Muscle layer of colon (tissue), 2 donors: Measurements from ENCODE around the gene COMP.
"Not testable (repeated sequence)": the region's sequence is repeated elsewhere in the genome, so short reads cannot be mapped to it uniquely, and the experiment has no call there.

ENCODE experiments used
- H3K27ac ChIP-seq: one replicate; pipeline ENCODE4 v1.7.0; 2013; ENCODE audit warnings: low read depth, mild to moderate bottlenecking, low read length, moderate library complexity
- H3K27me3 ChIP-seq, 2 donors: one replicate each; pipeline ENCODE4 v1.7.0; 2013; ENCODE audit warnings: low read length in 2 of 2, mild to moderate bottlenecking in 2 of 2; ENCODE audit not compliant: insufficient read depth in 2 of 2, control insufficient read depth in 1 of 2
- H3K36me3 ChIP-seq: one replicate; pipeline ENCODE4 v1.7.0; 2013; ENCODE audit warnings: mild to moderate bottlenecking, low read length; ENCODE audit not compliant: insufficient read depth
- H3K4me1 ChIP-seq: one replicate; pipeline ENCODE4 v1.7.0; 2013; ENCODE audit warnings: mild to moderate bottlenecking, low read length; ENCODE audit not compliant: insufficient read depth
- H3K4me3 ChIP-seq, 2 donors: one replicate each; pipeline ENCODE4 v1.7.0; 2013; ENCODE audit warnings: low read length in 2 of 2, low read depth in 1 of 2, mild to moderate bottlenecking in 1 of 2, moderate library complexity in 1 of 2
- H3K9ac ChIP-seq: one replicate; pipeline ENCODE4 v1.7.0; 2013; ENCODE audit warnings: low read length
- H3K9me3 ChIP-seq: one replicate; pipeline ENCODE4 v1.7.0; 2013; ENCODE audit warnings: mild to moderate bottlenecking, low read length
- donor health status: abdominal sarcoma.
- donor health status: Adenocarcinoma of cecum.

COMP gene

GRCh38 chr19:18828786-18829185, 37.7 kb upstream of the COMP start:
- Histone ChIP-seq H3K9me3 (no peaks in the 10 kb centered on the region), H3K4me1 (peaks cover 4% of the 10 kb centered on the region), H3K27ac (no peak overlapping the region), H3K36me3 (no peaks in the 10 kb centered on the region), H3K27me3 (no peaks in the 10 kb centered on the region), H3K4me3 (no peak overlapping the region), H3K9ac (no peak overlapping the region)

- Histone ChIP-seq H3K4me1 (no peaks in the 10 kb centered on the region), H3K27ac (no peak overlapping the region), H3K4me3 (no peak overlapping the region), H3K9ac (no peak overlapping the region), H3K9me3 (no peaks in the 10 kb centered on the region), H3K36me3 (no peaks in the 10 kb centered on the region), H3K27me3 (no peaks in the 10 kb centered on the region)
These were observed 26.5 kb upstream of the COMP start for GRCh38 chr19:18817574-18817973.

GRCh38 chr19:18816645-18817044, 25.5 kb upstream of the COMP start:
- H3K4me1 ChIP-seq, H3K9ac ChIP-seq, H3K27ac ChIP-seq, H3K4me3 ChIP-seq, H3K27me3 ChIP-seq, H3K9me3 ChIP-seq, H3K36me3 ChIP-seq: not testable (repeated sequence)

GRCh38 chr19:18815673-18816072, 24.6 kb upstream of the COMP start:
- Histone ChIP-seq H3K27me3 (no peaks in the 10 kb centered on the region), H3K4me1 (no peaks in the 10 kb centered on the region), H3K36me3 (no peaks in the 10 kb centered on the region), H3K9ac (no peak overlapping the region), H3K27ac (no peak overlapping the region), H3K4me3 (no peak overlapping the region), H3K9me3 (no peaks in the 10 kb centered on the region)

GRCh38 chr19:18814063-18814462, 23.0 kb upstream of the COMP start:
- no peak overlapping the region for H3K9ac ChIP-seq
- H3K4me3 ChIP-seq = no peak overlapping the region
- no peak overlapping the region for H3K27ac ChIP-seq
- no peaks in the 10 kb centered on the region for H3K4me1 ChIP-seq
- H3K36me3 ChIP-seq = no peaks in the 10 kb centered on the region
- no peaks in the 10 kb centered on the region for H3K9me3 ChIP-seq
- H3K27me3 ChIP-seq = no peaks in the 10 kb centered on the region

- not testable (repeated sequence) for H3K36me3 ChIP-seq, H3K9ac ChIP-seq, H3K27me3 ChIP-seq, H3K27ac ChIP-seq, H3K9me3 ChIP-seq, H3K4me3 ChIP-seq, H3K4me1 ChIP-seq
These were observed 20.5 kb upstream of the COMP start for GRCh38 chr19:18811638-18812037.

GRCh38 chr19:18809149-18809868, 18.2 kb upstream of the COMP start:
- Histone ChIP-seq H3K27ac (no peak overlapping the region), H3K9ac (no peak overlapping the region)

GRCh38 chr19:18807861-18808331, 16.8 kb upstream of the COMP start:
- no peaks in the 10 kb centered on the region for H3K9me3 ChIP-seq
- no peak overlapping the region for H3K27ac ChIP-seq

More at GRCh38 chr19:18809149-18809868, 18.2 kb upstream of the COMP start:
- Histone ChIP-seq H3K4me3 (no peak overlapping the region), H3K36me3 (no peaks in the 10 kb centered on the region), H3K9me3 (no peaks in the 10 kb centered on the region), H3K27me3 (no peaks in the 10 kb centered on the region), H3K4me1 (no peaks in the 10 kb centered on the region)

GRCh38 chr19:18804643-18805042, 13.5 kb upstream of the COMP start:
- Histone ChIP-seq H3K4me3 (no peak overlapping the region), H3K9me3 (no peaks in the 10 kb centered on the region), H3K27ac (no peak overlapping the region), H3K4me1 (no peaks in the 10 kb centered on the region), H3K27me3 (no peaks in the 10 kb centered on the region), H3K36me3 (no peaks in the 10 kb centered on the region), H3K9ac (no peak overlapping the region)

More at GRCh38 chr19:18807861-18808331, 16.8 kb upstream of the COMP start:
- Histone ChIP-seq H3K4me3 (no peak overlapping the region), H3K4me1 (no peaks in the 10 kb centered on the region), H3K36me3 (no peaks in the 10 kb centered on the region), H3K27me3 (no peaks in the 10 kb centered on the region), H3K9ac (no peak overlapping the region)

GRCh38 chr19:18804139-18804601, 13.1 kb upstream of the COMP start:
- Histone ChIP-seq H3K4me1 (no peaks in the 10 kb centered on the region), H3K27me3 (peaks cover 0 to 1% of the 10 kb centered on the region in 2 donors), H3K9me3 (no peaks in the 10 kb centered on the region), H3K4me3 (no peak overlapping the region), H3K27ac (no peak overlapping the region), H3K36me3 (no peaks in the 10 kb centered on the region), H3K9ac (no peak overlapping the region)

GRCh38 chr19:18803550-18804138, 12.5 kb upstream of the COMP start:
- Histone ChIP-seq H3K9me3 (no peaks in the 10 kb centered on the region), H3K9ac (no peak overlapping the region), H3K4me3 (no peak overlapping the region), H3K4me1 (no peaks in the 10 kb centered on the region), H3K27me3 (peaks cover 0 to 7% of the 10 kb centered on the region in 2 donors), H3K36me3 (no peaks in the 10 kb centered on the region), H3K27ac (no peak overlapping the region)

GRCh38 chr19:18802354-18802753, 11.2 kb upstream of the COMP start:
- H3K4me3 ChIP-seq = no peak overlapping the region
- peaks cover 0 to 11% of the 10 kb centered on the region in 2 donors for H3K27me3 ChIP-seq
- H3K4me1 ChIP-seq = no peaks in the 10 kb centered on the region
- H3K9ac ChIP-seq = no peak overlapping the region
- H3K36me3 ChIP-seq = no peaks in the 10 kb centered on the region
- H3K27ac ChIP-seq = no peak overlapping the region
- H3K9me3 ChIP-seq = no peaks in the 10 kb centered on the region
